HG03439 (cell line): ENCODE measurements around the gene RNPEP.
"Not testable (repeated sequence)": the region's sequence is repeated elsewhere in the genome, so short reads cannot be mapped to it uniquely, and the experiment has no call there.

Experiments used
- ATAC-seq: cut with Tn5 transposase; IDR thresholded peaks from one replicate; pipeline ENCODE4 v1.9.1; 2021; ENCODE audit warnings: mild to moderate bottlenecking, moderate library complexity; ENCODE audit not compliant: unreplicated experiment

RNPEP gene

DNA sequence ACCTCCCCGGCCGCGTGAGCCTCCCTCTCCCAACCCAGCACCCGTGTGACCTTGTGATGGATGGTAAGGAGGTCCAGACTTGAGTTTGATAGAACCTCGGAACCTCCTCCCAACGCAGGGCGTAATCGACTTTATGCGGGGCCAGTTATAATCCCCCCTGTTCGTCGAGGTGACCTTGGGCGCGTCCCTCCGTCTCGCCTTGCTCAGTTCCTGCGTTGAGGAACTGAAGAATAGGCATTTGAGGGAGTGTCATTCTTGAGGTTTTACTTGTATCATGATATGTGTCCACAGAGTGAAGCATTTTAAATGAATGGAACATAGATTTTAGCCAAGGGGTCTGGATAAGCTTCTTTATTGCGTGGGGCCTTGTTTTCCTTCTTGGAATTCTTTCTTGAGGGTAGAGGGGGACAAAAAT, 26.7 kb upstream of the RNPEP start:
- ATAC-seq, result peak; percentile 36

GRCh38 chr1:201958348-201958747, 24.1 kb upstream of the RNPEP start:
- no peak for ATAC-seq

DNA sequence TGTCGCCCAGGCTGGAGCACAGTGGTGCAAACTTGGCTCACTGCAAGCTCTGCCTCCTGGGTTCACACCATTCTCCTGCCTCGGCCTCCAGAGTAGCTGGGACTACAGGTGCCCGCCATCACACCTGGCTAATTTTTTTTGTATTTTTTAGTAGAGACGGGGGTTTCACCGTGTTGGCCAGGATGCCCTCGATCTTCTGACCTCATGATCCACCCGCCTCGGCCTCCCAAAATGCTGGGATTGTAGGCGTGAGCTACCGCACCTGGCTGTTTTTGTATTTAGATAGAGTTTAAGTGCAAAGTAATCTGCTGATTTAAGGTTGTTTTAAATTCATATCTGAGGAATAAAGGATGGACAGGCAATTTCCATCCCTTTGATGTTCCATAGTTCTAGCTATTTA, 20.1 kb upstream of the RNPEP start:
- not testable (repeated sequence) for ATAC-seq

- ATAC-seq, result no peak
Measured at GRCh38 chr1:201964261-201964660, 18.2 kb upstream of the RNPEP start.

DNA sequence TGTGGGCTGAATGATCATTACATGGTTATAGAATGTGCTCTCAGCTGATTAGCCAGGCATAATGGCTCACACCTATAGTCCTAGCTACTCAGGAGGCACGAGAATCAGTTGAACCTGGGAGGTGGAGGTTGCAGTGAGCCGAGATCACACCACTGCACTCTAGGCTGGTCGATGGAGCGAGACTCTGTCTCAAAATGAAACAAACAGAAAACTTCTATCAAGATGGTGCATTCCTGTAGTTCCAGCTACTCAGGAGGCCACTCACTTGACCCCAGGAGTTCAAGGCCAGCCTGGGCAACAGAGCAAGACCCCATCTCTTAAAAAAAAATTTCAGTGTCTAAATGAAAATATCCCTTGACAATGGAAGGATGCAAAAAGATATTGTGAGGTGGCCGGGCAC, 16.3 kb upstream of the RNPEP start:
- ATAC-seq, result no peak

- ATAC-seq, result no peak
Measured at GRCh38 chr1:201968202-201968925, 14.1 kb upstream of the RNPEP start.

GRCh38 chr1:201970334-201971159, 11.9 kb upstream of the RNPEP start:
- ATAC-seq, result no peak

DNA sequence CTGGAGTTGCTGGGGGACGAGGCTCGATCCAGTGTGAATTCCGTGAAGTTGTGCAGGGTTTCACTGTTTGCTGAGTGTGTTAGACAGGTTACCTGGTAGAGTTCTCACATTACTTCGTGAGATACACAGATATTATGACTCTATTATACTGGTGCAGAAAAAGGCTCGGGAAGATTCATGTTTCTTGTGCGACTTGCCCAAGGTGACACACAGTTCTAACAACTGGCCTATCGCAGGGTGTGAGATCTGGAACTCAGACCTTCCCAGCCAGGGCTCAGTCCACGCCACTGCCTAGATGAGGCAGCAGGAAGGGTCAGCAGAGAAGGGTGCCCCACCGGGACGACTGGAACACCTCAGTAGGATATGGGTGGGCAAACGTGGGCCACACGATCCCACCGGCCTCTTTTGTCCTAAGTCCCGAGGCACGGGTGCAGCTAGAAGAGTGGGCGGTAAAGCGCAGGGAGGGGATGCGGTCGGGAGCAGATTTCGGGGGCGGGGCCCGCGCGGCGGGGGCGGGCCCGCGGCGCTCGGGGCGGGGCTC, 296 bp upstream of the RNPEP start:
- ATAC-seq, result peak; percentile 29

GRCh38 chr1:201983380-201983805, 945 bp downstream of the RNPEP start:
- no peak for ATAC-seq

- no peak for ATAC-seq
Measured at GRCh38 chr1:201984446-201984845, 2.0 kb downstream of the RNPEP start.

DNA sequence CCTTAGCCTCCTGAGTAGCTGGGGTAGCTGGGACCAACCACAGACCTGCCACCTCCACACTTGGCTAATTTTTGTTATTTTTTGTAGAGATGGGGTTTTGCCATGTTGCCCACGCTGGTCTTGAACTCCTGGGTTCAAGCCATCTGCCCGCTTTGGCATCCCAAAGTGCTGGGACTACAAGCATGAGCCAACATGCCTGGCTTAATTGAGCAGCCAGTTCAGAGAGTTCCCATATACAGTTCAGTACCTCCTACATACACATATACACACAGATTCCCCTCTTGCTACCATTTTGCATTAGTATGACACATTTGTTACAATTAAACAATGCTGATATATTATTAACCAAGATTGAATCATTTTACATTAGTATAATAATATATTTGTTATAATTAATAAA, 2.9 kb downstream of the RNPEP start:
- no peak for ATAC-seq

- ATAC-seq, result no peak
Measured at GRCh38 chr1:201988601-201989000, 6.2 kb downstream of the RNPEP start.

DNA sequence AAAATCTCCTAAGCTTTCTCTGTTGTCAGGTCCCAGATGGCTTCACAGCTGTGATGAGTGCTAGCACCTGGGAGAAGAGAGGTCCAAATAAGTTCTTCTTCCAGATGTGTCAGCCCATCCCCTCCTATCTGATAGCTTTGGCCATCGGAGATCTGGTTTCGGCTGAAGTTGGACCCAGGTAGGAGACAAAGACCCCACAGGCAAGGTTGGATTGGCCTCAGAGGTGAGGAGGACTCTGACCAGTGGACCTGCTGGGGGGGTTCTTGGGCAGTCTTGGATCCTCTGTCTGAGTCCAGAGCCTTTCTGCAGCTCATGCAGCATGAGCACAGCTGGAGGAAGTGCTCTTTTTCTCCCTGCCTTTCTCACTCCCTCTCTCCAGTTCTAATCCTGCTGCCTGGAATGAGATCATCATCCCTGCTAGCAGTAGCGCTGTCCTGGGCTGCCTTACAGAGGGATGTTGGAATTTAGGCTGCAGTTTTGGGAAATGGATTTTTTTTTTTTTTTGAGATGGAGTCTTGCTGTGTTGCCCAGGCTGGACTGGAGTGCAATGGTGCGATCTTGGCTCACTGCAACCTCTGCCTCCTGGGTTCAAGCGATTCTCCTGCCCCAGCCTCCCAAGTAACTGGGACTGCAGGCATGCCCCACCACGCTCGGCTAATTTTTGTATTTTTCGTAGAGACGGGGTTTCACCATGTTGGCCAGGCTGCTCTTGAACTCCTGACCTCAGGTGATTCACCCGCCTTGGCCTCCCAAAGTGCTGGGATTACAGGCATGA, 7.1 kb downstream of the RNPEP start:
- no peak for ATAC-seq

DNA sequence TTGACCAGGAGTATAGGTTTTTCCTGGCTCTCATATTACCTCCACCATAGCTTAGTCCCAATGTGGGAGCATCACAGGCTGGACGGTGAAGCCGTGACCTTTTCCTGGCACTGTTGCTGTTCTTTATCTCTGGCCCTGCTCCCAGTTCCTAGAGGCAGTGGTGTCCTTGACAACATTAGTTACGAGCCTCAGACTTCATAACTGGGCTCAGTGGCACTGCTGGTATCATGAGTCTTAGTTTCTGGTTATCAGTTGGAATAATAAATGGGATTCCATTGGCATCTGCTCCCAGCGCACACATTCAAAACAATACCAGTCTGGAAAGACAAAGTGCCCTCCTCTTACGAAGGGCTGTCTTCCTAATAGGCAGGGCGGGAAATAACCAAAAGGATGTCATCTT, 8.0 kb downstream of the RNPEP start:
- no peak for ATAC-seq

DNA sequence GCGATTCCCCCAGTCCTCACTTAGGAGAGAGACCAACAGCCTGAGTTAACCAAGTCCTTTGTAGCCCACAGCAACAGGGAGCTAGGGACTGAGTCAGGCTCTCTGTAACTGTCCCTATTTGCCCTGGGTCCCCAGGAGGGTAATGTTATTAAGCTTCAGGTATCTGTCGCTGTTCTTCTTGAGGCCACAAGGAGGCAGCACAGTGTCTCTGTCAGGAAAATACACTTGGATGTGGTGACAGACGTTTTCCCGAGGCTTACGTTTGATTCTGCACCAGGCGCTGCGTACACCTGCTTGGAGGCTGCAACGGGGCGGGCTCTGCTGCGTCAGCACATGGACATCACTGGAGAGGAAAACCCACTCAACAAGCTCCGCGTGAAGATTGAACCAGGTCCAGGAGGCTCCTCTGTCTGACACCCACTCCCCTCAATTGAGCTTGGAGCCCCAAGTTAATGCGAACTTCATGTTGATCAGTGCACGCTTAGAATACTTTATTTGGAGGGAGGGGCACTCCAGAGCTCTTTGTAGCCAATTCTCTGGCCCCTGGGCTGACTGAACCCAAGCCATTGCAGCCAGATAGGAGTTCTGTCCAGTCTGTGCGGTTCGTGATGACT, 17.3 kb downstream of the RNPEP start:
- no peak for ATAC-seq

GRCh38 chr1:202002507-202002906, 20.1 kb downstream of the RNPEP start:
- ATAC-seq, result no peak

DNA sequence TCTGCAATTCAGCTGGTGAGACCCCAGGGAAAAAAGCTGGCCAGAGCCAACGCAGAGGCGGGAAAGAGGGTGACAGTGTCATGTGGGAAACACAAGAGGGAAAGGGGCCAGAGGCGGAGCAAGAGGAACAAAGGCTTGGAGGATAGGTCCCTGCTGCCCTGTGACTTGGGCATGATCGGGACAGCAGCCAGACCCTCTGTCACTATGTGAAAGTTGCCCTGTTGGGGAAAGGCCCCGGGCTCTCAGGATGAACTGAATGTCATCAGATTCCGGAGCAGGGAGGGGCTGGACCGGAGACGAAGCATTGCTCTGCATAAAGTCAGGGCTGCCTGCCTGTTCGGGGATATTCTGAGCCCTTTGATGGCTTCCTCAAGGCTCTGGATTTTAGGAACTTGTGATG, 22.3 kb downstream of the RNPEP start:
- no peak for ATAC-seq

DNA sequence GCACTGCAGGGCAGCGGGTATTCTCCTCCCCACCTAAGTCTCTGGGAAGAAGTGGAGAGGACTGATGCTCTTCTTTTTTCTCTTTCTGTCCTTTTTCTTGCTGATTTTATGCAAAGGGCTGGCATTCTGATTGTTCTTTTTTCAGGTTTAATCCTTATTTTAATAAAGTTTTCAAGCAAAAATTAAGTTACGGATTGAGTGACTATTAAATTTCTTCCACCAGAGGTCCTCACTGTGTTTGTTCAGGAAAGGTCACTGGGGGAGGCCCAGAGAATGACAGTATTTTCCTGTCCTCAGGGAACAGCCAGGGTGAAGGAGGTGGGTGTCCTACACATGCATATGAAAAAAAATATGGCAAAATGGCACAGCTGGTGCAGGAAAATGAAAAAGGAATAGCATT, 23.5 kb downstream of the RNPEP start:
- ATAC-seq, result no peak

GRCh38 chr1:202007304-202007703, 24.9 kb downstream of the RNPEP start:
- ATAC-seq, result no peak

- ATAC-seq, result no peak
Measured at GRCh38 chr1:202007805-202008489, 25.5 kb downstream of the RNPEP start.
